Suprapubic skin (tissue), 4 donors: ENCODE results near the gene SEM1. TPM values are rescaled to one million over a fixed set of nuclear protein-coding genes. Genes with fewer than 3 reads are reported as not detected.

ENCODE experiments used
- DNase-seq, 2 donors: peaks; one replicate each; pipeline ENCODE4 v3.0.0-alpha.2; 2019; ENCODE audit warnings: low spot score in 2 of 2
- H3K27ac ChIP-seq: fragments of 200-600 bp; sonication (generic); one replicate; pipeline ENCODE4 v1.5.1; 2019
- H3K27me3 ChIP-seq: fragments of 200-600 bp; sonication (generic); one replicate; pipeline ENCODE4 v1.5.1; 2019
- H3K36me3 ChIP-seq: fragments of 200-600 bp; sonication (generic); one replicate; pipeline ENCODE4 v1.5.1; 2019
- H3K4me1 ChIP-seq: fragments of 200-600 bp; sonication (generic); one replicate; pipeline ENCODE4 v1.5.1; 2019
- H3K4me3 ChIP-seq: fragments of 200-600 bp; sonication (generic); one replicate; pipeline ENCODE4 v1.5.1; 2019; ENCODE audit warnings: mild to moderate bottlenecking
- H3K9me3 ChIP-seq: fragments of 200-600 bp; sonication (generic); one replicate; pipeline ENCODE4 v1.5.1; 2019
- EP300 ChIP-seq: sonication (generic); formaldehyde crosslinking; IDR thresholded peaks from one replicate; pipeline ENCODE4 v1.6.1; 2017; ENCODE audit warnings: antibody characterized with exemption
- POLR2A ChIP-seq, 2 donors: fragments of 450-650 bp; IDR thresholded peaks; one replicate each; pipeline ENCODE4 v1.6.1; 2017; ENCODE audit warnings: antibody characterized with exemption in 2 of 2, mild to moderate bottlenecking in 2 of 2, moderate library complexity in 2 of 2
- POLR2AphosphoS5 ChIP-seq, 3 donors: sonication (generic); formaldehyde crosslinking; IDR thresholded peaks; one replicate each; pipeline ENCODE4 v1.6.1; 2017; ENCODE audit warnings: antibody characterized with exemption in 3 of 3
- WGBS: methylation state at CpG from one replicate; pipeline ENCODE4 v1.1.5; 2018; 5-methylcytosine and 5-hydroxymethylcytosine counted together
- total RNA-seq, 4 donors: library from RNA; depleted of rRNA; stranded (reverse); fragments of >200 nt; gene quantifications; one replicate each; pipeline ENCODE4 v1.1.0, GENCODE V29; 2016
- TF ChIP-seq, protein P1 (sequence below), 2 donors: fragments of 200-600 bp in 1 of 2; fragments of 450-650 bp in 1 of 2; sonication (generic) in 1 of 2; IDR thresholded peaks; one replicate each; pipeline ENCODE4 v1.5.1; 2016 to 2019; ENCODE audit warnings: antibody characterized with exemption in 2 of 2, mild to moderate bottlenecking in 1 of 2, moderate library complexity in 1 of 2

SEM1 gene
- total RNA-seq, 4 donors from 2014 or later = 16.6 to 33.3 (median 17.7) TPM

DNA sequence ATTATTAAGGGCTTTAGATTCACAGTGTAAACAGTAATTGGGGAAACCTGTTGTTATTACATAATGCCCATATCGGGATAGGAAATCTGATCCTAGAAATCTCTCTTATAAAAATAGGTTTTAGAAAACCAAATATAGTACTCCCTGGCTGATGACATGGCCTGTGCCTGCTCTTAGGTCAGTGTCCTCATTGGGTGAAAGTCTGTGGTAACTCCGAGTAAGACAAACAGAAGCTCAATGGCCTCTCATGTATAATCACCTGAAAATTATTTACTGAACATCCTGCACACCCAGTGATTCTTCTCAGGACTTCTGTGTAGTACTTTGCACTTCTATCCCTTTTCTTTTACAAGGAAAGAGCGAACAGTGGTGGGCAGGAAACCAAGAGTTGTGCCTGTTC lies 37.8 kb downstream of the SEM1 start:
- no peak overlapping the region for H3K27ac ChIP-seq
- TF ChIP-seq EP300 (no peak), POLR2AphosphoS5 (IDR thresholded peaks at IDR 0.05) (no peak), POLR2A (IDR thresholded peaks at IDR 0.05) (no peak)
- TF ChIP-seq, protein P1, sequence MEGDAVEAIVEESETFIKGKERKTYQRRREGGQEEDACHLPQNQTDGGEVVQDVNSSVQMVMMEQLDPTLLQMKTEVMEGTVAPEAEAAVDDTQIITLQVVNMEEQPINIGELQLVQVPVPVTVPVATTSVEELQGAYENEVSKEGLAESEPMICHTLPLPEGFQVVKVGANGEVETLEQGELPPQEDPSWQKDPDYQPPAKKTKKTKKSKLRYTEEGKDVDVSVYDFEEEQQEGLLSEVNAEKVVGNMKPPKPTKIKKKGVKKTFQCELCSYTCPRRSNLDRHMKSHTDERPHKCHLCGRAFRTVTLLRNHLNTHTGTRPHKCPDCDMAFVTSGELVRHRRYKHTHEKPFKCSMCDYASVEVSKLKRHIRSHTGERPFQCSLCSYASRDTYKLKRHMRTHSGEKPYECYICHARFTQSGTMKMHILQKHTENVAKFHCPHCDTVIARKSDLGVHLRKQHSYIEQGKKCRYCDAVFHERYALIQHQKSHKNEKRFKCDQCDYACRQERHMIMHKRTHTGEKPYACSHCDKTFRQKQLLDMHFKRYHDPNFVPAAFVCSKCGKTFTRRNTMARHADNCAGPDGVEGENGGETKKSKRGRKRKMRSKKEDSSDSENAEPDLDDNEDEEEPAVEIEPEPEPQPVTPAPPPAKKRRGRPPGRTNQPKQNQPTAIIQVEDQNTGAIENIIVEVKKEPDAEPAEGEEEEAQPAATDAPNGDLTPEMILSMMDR (IDR thresholded peaks at IDR 0.05) = no peak
- H3K4me3 ChIP-seq = no peak overlapping the region
- H3K4me1 ChIP-seq = no peaks in the 10 kb centered on the region
- 90% methylated on average over 3 of the region's 3 CpGs for WGBS
- peaks cover 5% of the 10 kb centered on the region for H3K36me3 ChIP-seq
- no peak for DNase-seq
- H3K27me3 ChIP-seq = no peaks in the 10 kb centered on the region
- H3K9me3 ChIP-seq = no peaks in the 10 kb centered on the region

DNA sequence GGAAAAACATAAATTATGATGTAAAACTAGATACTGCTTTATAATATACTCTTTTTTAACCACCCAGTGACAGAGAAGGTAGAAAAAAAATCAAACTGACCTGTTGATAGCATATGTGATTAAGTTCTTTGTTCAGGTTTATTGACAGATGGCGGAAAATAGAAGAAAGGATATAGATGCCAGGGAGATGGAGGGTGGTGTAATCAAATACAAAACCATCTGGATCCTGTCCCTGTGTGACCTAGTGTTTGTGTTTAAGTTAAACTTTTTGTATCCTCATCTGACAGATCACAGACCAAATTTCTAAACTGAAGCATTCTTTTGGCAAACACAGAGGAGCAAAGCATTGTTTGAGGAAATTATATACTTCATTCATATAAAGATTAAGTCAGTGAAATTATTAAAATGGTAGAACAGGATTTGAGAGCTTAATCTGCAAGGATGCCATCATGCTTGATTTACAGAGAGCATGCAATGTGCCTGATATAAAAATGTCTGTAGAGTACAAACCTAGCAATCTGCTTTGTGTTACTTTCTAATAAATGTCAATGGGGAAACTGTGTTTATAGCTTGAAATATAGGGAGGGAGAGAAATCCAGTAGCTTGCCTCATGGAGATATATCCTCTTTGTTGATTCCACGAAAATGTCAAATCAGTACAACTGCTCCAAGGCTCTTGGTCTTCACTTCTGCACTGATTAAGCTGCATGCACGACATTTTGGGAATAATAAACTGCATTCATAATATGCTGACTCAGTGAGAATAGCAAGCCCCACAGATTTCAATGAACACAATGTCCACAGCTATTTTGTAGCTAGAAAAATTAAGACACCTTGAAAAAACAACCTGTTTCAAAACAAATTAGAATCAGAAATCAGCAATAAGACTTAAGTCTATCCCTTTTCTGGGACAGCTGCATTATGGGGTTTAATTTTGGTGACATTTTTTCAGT lies 39.0 kb downstream of the SEM1 start:
- TF ChIP-seq POLR2AphosphoS5 (IDR thresholded peaks at IDR 0.05) (no peak), EP300 (no peak), POLR2A (IDR thresholded peaks at IDR 0.05) (no peak)
- TF ChIP-seq, protein P1 (IDR thresholded peaks at IDR 0.05) = no peak
- H3K27ac ChIP-seq = no peak overlapping the region
- WGBS = 86% methylated on average over 3 of the region's 3 CpGs
- peaks cover 5% of the 10 kb centered on the region for H3K36me3 ChIP-seq
- H3K27me3 ChIP-seq = no peaks in the 10 kb centered on the region
- no peak overlapping the region for H3K4me3 ChIP-seq
- DNase-seq = no peak
- H3K4me1 ChIP-seq = no peaks in the 10 kb centered on the region
- no peaks in the 10 kb centered on the region for H3K9me3 ChIP-seq

DNA sequence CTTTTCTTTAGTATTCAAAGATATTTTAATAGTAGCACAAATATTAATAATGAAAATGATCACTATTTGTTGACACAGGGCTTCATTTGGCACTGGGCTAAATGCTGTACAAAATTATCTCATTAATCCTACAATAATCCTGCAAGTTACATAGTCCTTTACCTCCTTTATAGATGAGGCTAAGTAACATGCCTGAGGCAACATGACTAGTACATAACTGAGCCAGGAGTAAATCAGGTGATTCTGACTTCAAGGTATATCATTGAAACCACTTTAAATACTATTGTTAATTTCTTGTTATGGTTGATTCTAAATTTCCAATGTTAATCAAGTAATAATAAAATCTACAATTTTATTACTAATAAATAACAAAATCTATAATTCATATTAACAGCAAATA lies 39.8 kb downstream of the SEM1 start:
- no peak for DNase-seq
- H3K4me1 ChIP-seq = no peaks in the 10 kb centered on the region
- H3K4me3 ChIP-seq = no peak overlapping the region
- no peaks in the 10 kb centered on the region for H3K27me3 ChIP-seq
- no peaks in the 10 kb centered on the region for H3K9me3 ChIP-seq
- H3K36me3 ChIP-seq = peaks cover 5% of the 10 kb centered on the region
- TF ChIP-seq POLR2A (IDR thresholded peaks at IDR 0.05) (no peak), POLR2AphosphoS5 (IDR thresholded peaks at IDR 0.05) (no peak), EP300 (no peak)
- TF ChIP-seq, protein P1 (IDR thresholded peaks at IDR 0.05) = no peak
- no peak overlapping the region for H3K27ac ChIP-seq

- DNase-seq = no peak
- peaks cover 4% of the 10 kb centered on the region for H3K36me3 ChIP-seq
- TF ChIP-seq EP300 = no peak
- no peak for TF ChIP-seq POLR2A (IDR thresholded peaks at IDR 0.05)
- TF ChIP-seq POLR2AphosphoS5 (IDR thresholded peaks at IDR 0.05) = no peak
- TF ChIP-seq, protein P1 (IDR thresholded peaks at IDR 0.05) = no peak
- H3K27me3 ChIP-seq = no peaks in the 10 kb centered on the region
- H3K27ac ChIP-seq = no peak overlapping the region
- H3K4me1 ChIP-seq = no peaks in the 10 kb centered on the region
- H3K9me3 ChIP-seq = no peaks in the 10 kb centered on the region
- H3K4me3 ChIP-seq = no peak overlapping the region
- WGBS = 96% methylated on average over 5 of the region's 5 CpGs
These were observed 42.6 kb downstream of the SEM1 start for GRCh38 chr7:96667026-96667425.

- no peaks in the 10 kb centered on the region for H3K27me3 ChIP-seq
- no peak overlapping the region for H3K27ac ChIP-seq
- no peak for DNase-seq
- 92% methylated on average over 1 of the region's 1 CpG for WGBS
- H3K4me1 ChIP-seq = no peaks in the 10 kb centered on the region
- no peak overlapping the region for H3K4me3 ChIP-seq
- TF ChIP-seq EP300 (no peak), POLR2A (IDR thresholded peaks at IDR 0.05) (no peak), POLR2AphosphoS5 (IDR thresholded peaks at IDR 0.05) (no peak)
- TF ChIP-seq, protein P1 (IDR thresholded peaks at IDR 0.05) = no peak
- H3K36me3 ChIP-seq = no peaks in the 10 kb centered on the region
- H3K9me3 ChIP-seq = no peaks in the 10 kb centered on the region
These were observed 44.0 kb downstream of the SEM1 start for GRCh38 chr7:96665689-96666088.
